HL-60/S4 treated with retinoic acid at 250 ng/mL for 4 days and 3 days (cell line): ENCODE results near the gene ADD1.
"Not testable (repeated sequence)": the region's sequence is repeated elsewhere in the genome, so short reads cannot be mapped to it uniquely, and the experiment has no call there.

Experiments
- in situ Hi-C: fragments of 300-500 bp; cut with MboI; formaldehyde crosslinking; loops from 2 replicates; pipeline ENCODE4 v1.7.0; 2022; ENCODE audit warnings: low sequenced_read_pairs

ADD1 gene

GRCh38 chr4:2932321-2932950 lies 88.8 kb downstream of the ADD1 start:
- in situ Hi-C loops = no loop called here

DNA sequence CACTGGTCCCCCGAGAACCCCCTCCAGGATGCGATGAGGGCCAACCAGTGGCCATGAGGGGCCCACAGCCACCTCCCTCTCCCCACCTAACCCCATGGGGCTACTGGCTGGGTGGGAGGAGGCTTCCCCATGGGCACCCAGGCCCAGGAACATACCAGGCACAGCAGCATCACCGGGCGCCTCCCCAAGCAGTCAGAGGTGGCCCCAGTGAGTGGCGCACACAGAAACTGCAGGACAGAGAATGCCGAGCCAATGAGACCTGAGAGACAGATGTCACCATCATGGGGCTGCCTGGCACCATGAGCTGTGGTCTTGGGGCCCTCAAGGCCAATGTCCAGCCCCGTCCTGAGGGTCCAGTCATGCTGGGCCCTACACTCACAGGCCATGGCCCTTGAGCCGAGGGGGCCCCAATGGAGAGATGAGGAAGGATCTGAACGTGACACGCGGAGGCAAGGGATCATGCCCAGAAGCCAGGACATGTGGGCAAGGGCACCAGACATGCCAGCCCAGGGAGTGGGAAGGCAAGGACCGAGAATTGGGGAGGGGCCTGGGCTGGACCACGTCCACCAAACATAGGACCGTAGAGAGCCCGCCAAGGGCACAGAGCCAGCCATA lies 89.4 kb downstream of the ADD1 start:
- in situ Hi-C loops = no loop called here

GRCh38 chr4:2933566-2934076 lies 90.0 kb downstream of the ADD1 start:
- in situ Hi-C loops = no loop called here

- in situ Hi-C loops = no loop called here
Measured at GRCh38 chr4:2934077-2934812, 90.6 kb downstream of the ADD1 start.

DNA sequence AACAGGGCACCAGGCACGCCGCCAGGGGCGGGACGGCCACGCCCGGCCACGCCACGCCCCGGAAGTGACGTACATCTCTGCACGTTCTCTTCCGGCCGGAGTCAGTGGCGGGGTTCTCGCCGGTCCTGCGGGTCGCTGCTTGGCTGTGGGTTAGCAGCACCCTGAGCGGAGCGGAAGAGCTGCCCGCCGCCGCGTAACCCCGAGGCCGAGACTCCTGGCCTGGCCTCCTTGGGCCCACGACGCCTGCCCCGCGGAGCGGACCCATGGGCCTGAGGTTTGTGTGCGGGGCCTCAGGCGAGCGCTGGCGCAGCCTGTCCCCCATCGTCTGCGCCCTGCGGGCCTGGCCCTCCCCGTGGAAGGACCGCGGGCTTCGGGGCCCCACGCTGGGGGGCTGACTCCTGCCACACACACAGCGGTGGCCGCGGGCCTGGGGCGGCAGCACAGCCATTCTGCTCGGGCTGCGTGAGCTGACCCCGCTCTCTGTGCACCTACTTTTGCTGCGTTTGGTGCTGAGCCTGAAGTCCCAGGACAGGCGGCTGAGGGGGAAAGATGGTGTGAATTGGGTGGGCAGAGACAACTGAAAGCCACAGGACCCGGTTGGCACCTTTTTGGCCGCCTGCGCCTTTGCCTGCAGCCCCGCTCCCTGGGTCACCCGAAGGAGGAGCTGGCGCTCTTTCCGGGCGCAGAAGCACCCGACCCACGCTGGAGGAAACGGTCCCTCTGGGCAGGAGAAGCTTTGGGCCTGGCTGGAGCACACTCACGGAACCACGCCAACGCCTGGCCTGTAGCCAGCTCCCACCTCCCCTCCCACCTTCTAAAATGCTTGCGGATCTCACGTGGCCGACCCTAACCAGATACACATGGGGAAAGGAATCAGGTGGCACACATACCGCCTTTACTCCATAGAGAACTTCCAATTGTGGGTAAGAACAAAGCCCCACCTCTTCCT lies 91.4 kb downstream of the ADD1 start:
- in situ Hi-C loops = no loop called here

- in situ Hi-C loops = no loop called here
Measured at GRCh38 chr4:2935762-2936743, 92.4 kb downstream of the ADD1 start.

DNA sequence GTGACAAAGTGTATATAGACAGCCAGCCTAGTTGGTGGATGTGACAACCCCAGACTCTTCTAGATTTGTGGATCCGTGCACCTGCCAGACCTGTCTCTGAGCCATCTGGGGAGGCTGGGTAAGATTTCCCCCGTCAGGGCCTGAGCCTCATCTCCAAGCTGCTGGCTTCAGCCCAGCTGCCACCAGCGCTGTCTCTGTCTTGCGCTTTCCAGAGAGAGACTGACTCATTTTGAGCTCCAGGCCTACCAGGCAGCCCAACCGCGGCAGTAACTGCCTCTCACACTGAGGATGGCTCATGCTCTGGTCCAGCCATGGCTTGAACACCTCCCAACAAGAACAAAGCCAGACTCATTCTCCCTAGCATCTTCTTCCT lies 93.1 kb downstream of the ADD1 start:
- in situ Hi-C loops = no loop called here

- in situ Hi-C loops = no loop called here
Measured at GRCh38 chr4:2937146-2937857, 93.7 kb downstream of the ADD1 start.

DNA sequence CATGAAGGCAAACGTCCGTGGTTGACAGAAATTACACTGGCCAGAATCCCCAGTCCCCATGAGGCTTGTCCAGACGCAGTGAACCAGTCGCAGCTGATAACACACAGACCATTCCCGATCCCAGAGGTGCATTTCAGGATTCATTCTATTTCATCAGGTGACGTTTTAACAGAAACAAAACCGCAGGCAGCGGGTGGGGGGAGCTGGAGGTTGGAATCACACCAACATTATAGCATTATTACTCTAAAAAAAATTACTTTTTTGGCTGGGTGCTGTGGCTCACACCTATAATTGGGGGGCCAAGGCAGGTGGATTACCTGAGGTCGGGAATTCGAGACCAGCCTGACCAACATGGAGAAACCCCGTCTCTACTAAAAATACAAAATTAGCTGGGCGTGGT lies 94.3 kb downstream of the ADD1 start:
- in situ Hi-C loops = no loop called here

GRCh38 chr4:2938411-2938810 lies 94.8 kb downstream of the ADD1 start:
- in situ Hi-C loops = not testable (repeated sequence)

GRCh38 chr4:2938906-2939305 lies 95.3 kb downstream of the ADD1 start:
- in situ Hi-C loops = no loop called here

DNA sequence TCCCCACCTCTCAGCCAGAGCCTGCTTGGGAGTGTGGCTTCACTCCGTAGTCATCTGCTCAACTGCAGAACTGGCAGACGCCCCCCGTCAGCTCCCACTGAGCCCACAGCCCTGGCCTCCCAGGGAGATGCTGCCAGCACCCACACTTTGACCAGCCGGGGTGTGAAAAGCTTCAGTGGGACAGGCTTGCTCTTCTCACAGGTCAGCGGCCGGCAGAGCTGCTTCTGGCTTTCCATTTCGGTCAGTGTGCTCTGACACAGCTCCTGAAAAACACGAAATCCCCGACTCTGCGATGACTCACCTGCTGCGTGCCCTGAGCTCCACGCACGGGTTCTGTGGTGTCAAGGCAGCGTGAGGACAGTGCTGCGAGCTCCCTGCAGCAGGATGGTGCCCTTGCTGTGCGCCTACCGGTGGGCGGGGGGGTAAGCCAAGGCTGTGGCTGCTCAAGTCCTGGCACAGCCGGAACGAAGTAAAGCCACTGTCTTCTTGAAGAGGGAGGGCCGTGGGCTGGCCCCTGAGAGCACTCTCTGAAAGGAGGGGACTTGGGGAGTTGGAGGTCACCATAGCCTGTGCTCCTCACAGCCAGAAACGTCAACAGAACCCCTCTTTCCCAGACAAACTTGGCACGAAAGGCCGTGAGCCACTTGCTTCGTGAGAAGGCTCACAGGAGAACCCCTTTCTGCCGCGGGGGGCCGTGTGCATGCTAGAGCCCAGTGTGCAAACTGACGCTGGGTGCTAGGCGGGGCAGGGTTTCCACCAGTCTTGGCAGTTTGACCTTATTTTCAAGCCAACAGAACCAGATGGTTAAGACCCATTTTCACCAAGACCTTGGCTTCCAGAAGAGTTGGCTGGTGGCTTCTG lies 96.0 kb downstream of the ADD1 start:
- in situ Hi-C loops = no loop called here

DNA sequence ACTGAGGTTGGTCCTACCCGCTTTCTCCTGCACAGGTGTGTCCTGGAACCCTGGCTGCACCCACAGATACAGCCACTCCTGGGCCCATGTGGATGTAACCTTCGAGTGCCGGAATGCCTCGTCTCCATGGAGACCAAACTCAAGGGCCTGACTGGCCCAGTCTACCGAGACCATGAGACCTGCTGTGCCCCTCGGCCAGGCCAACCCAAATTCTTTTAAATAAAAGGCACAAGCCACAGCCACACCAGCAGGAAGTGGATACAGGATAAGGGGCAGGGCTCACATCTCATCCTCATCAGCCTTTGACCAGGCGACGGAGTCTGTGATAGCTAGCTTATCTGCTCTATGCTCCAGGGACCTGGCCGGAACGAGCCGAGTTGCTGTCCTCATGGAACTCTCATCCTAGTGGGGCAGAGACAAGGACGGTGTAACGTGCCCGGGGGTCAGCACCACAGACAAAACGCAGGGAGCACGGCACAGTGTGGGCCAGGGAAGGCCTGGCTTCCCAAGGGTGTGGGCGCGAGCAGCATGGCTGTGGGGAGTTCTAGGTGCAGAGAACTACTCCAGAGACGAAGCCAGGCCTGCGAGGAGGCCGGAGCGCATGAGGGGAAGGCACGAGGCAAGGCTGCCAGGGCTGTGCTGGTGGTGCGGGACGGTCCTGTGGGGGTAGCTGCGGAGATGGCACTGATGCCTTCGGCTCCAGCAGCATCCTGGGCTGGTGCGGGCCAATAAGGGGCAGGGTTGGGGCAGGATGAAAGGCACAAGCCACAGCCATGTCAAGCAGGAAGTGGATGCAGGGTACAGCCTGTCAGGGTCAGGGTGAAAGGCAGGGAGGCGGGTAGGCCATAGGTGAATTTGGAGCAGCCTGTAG lies 96.9 kb downstream of the ADD1 start:
- in situ Hi-C loops = no loop called here

GRCh38 chr4:2941138-2942036 lies 97.7 kb downstream of the ADD1 start:
- in situ Hi-C loops = no loop called here

- in situ Hi-C loops = no loop called here
Measured at GRCh38 chr4:2942037-2942531, 98.4 kb downstream of the ADD1 start.
